WTC11 (cell line): ENCODE data around the gene ARHGAP26. TPM values are rescaled to one million over a fixed set of nuclear protein-coding genes. Genes with fewer than 3 reads are reported as not detected.

Source experiments
- ATAC-seq: fragments of 200-7000 bp; cut with Tn5 transposase; 2 replicates; pipeline ENCODE4 v1.10.0; 2021; ENCODE audit warnings: mild to moderate bottlenecking, moderate library complexity
- CTCF ChIA-PET: fragments of 300-600 bp; sonication (Branson Sonifier 250); formaldehyde crosslinking; loops from one replicate; lab custom pipeline; 2021; ENCODE audit warnings: antibody characterized with exemption; lab: Charles Lee
- POLR2A ChIA-PET: fragments of 350-600 bp; sonication (Branson Sonifier 250); formaldehyde crosslinking; loops from one replicate; lab custom pipeline; 2021; ENCODE audit warnings: antibody characterized with exemption; lab: Charles Lee
- DNase-seq: peaks from one replicate; pipeline ENCODE4 v3.0.0; 2021; ENCODE audit warnings: low spot score
- H3K27ac Mint-ChIP-seq: 2 replicates; pipeline ENCODE4 v1.8.0; 2021; ENCODE audit warnings: mixed read lengths
- H3K27me3 Mint-ChIP-seq: 2 replicates; pipeline ENCODE4 v1.8.0; 2021; ENCODE audit warnings: low read depth, mild to moderate bottlenecking, moderate library complexity, mixed read lengths
- H3K36me3 Mint-ChIP-seq: 2 replicates; pipeline ENCODE4 v1.8.0; 2021; ENCODE audit warnings: mixed read lengths
- H3K4me1 Mint-ChIP-seq: 2 replicates; pipeline ENCODE4 v1.8.0; 2022; ENCODE audit warnings: mixed read lengths
- H3K4me3 Mint-ChIP-seq: 2 replicates; pipeline ENCODE4 v1.8.0; 2021; ENCODE audit warnings: mild to moderate bottlenecking, moderate library complexity, mixed read lengths
- H3K9me3 Mint-ChIP-seq: 2 replicates; pipeline ENCODE4 v1.8.0; 2021; ENCODE audit warnings: mixed read lengths
- ATF2 ChIP-seq: sonication (generic); formaldehyde crosslinking; IDR thresholded peaks from 2 replicates; pipeline ENCODE4 v1.8.1; 2022; ENCODE audit warnings: low read depth, missing genetic modification reagents, borderline replicate concordance
- ATF3 ChIP-seq: sonication (generic); formaldehyde crosslinking; conservative IDR thresholded peaks from 2 replicates; pipeline ENCODE4 v1.8.1; 2022; ENCODE audit warnings: mild to moderate bottlenecking, missing genetic modification reagents
- CBFB ChIP-seq: sonication (generic); formaldehyde crosslinking; IDR thresholded peaks from 2 replicates; pipeline ENCODE4 v1.8.1; 2022; ENCODE audit warnings: mild to moderate bottlenecking, low read depth, missing genetic modification reagents
- CDX4 ChIP-seq: fragments of 250-450 bp; sonication (Bioruptor Pico); IDR thresholded peaks from 2 replicates; pipeline ENCODE4 v1.9.0; 2021; ENCODE audit warnings: moderate library complexity, mild to moderate bottlenecking, inconsistent platforms, borderline replicate concordance
- EMX1 ChIP-seq: fragments of 250-450 bp; sonication (Bioruptor Pico); IDR thresholded peaks from 2 replicates; pipeline ENCODE4 v1.8.0; 2021; ENCODE audit warnings: mild to moderate bottlenecking
- FOXJ3 ChIP-seq: sonication (generic); formaldehyde crosslinking; IDR thresholded peaks from 2 replicates; pipeline ENCODE4 v1.9.0; 2021; ENCODE audit warnings: missing genetic modification reagents, mild to moderate bottlenecking, borderline replicate concordance
- FOXP4 ChIP-seq: sonication (generic); formaldehyde crosslinking; IDR thresholded peaks from 2 replicates; pipeline ENCODE4 v1.8.0; 2022; ENCODE audit warnings: mild to moderate bottlenecking, missing genetic modification reagents
- GRHL2 ChIP-seq: fragments of 250-450 bp; sonication (Bioruptor Pico); IDR thresholded peaks from 2 replicates; pipeline ENCODE4 v1.8.0; 2022; ENCODE audit warnings: mild to moderate bottlenecking, moderate library complexity; ENCODE audit not compliant: insufficient replicate concordance, severe bottlenecking
- HMGA2 ChIP-seq: fragments of 250-450 bp; sonication (Bioruptor Pico); IDR thresholded peaks from 2 replicates; pipeline ENCODE4 v1.4.0; 2021; ENCODE audit warnings: mild to moderate bottlenecking, moderate library complexity
- NFYB ChIP-seq: sonication (generic); formaldehyde crosslinking; conservative IDR thresholded peaks from 2 replicates; pipeline ENCODE4 v1.8.0; 2022; ENCODE audit warnings: low read depth, missing genetic modification reagents
- OVOL2 ChIP-seq: fragments of 250-450 bp; sonication (Bioruptor Pico); IDR thresholded peaks from 2 replicates; pipeline ENCODE4 v1.9.0; 2021; ENCODE audit warnings: mild to moderate bottlenecking, borderline replicate concordance
- PREB ChIP-seq: sonication (generic); formaldehyde crosslinking; IDR thresholded peaks from 2 replicates; pipeline ENCODE4 v1.8.1; 2022; ENCODE audit warnings: mild to moderate bottlenecking, missing genetic modification reagents, moderate library complexity, borderline replicate concordance
- RORB ChIP-seq: fragments of 250-450 bp; sonication (Bioruptor Pico); IDR thresholded peaks from 2 replicates; pipeline ENCODE4 v1.9.0; 2021; ENCODE audit warnings: mild to moderate bottlenecking
- TEAD1 ChIP-seq: sonication (generic); formaldehyde crosslinking; IDR thresholded peaks from 2 replicates; pipeline ENCODE4 v1.8.0; 2022; ENCODE audit warnings: mild to moderate bottlenecking, missing genetic modification reagents
- ZMAT4 ChIP-seq: fragments of 250-450 bp; sonication (Bioruptor Pico); IDR thresholded peaks from 2 replicates; pipeline ENCODE4 v1.9.0; 2021; ENCODE audit warnings: mild to moderate bottlenecking
- ZNF263 ChIP-seq: sonication (generic); formaldehyde crosslinking; IDR thresholded peaks from 2 replicates; pipeline ENCODE4 v1.8.1; 2022; ENCODE audit warnings: low read depth, mild to moderate bottlenecking, moderate library complexity, missing genetic modification reagents
- ZNF317 ChIP-seq: sonication (generic); formaldehyde crosslinking; IDR thresholded peaks from 2 replicates; pipeline ENCODE4 v1.8.1; 2023; ENCODE audit warnings: low read depth, mild to moderate bottlenecking, moderate library complexity, missing genetic modification reagents, borderline replicate concordance
- ZNF396 ChIP-seq: fragments of 250-450 bp; sonication (Bioruptor Pico); IDR thresholded peaks from 2 replicates; pipeline ENCODE4 v1.8.0; 2021; ENCODE audit warnings: mild to moderate bottlenecking, moderate library complexity, borderline replicate concordance
- ZNF416 ChIP-seq: fragments of 250-450 bp; sonication (Bioruptor Pico); IDR thresholded peaks from 2 replicates; pipeline ENCODE4 v1.9.0; 2021; ENCODE audit warnings: mild to moderate bottlenecking, inconsistent platforms
- ZNF512 ChIP-seq: sonication (generic); formaldehyde crosslinking; IDR thresholded peaks from 2 replicates; pipeline ENCODE4 v1.8.1; 2022; ENCODE audit warnings: missing genetic modification reagents, borderline replicate concordance
- total RNA-seq: library from RNA; stranded (reverse); gene quantifications from 3 replicates; pipeline ENCODE4 v1.2.3, GENCODE V29; 2021

Gene ARHGAP26
- total RNA-seq, 1 experiment from 2014 or later: 22.3 TPM

GRCh38 chr5:143156572-143156971 is 386.4 kb downstream of the ARHGAP26 start (continued):
- TF ChIP-seq ATF2 (CRISPR knock-in tag) (no peak), ZNF263 (CRISPR knock-in tag) (no peak)

- Mint-ChIP-seq H3K4me3 (no peak overlapping the region), H3K27me3 (no peaks in the 10 kb centered on the region), H3K4me1 (peaks cover 7% of the 10 kb centered on the region), H3K27ac (no peak overlapping the region), H3K36me3 (no peaks in the 10 kb centered on the region), H3K9me3 (peaks cover 3% of the 10 kb centered on the region; the same call in 1 of the 2 replicates)
- ChIA-PET CTCF (interaction anchor here (0.6 kb wide), 1 partner anchor 50 kb away, joined by 3 read pairs; no protein-coding TSS in a partner anchor), POLR2A (no interaction called here)
- DNase-seq: no peak
- TF ChIP-seq FOXJ3 (CRISPR knock-in tag) (no peak), RORB (CRISPR knock-in tag) (no peak), OVOL2 (CRISPR knock-in tag) (no peak), EMX1 (CRISPR knock-in tag) (no peak)
- no peak for ATAC-seq
These were observed 388.9 kb downstream of the ARHGAP26 start for GRCh38 chr5:143159031-143159430.

- POLR2A ChIA-PET: no interaction called here
- no peak for ATAC-seq
- H3K4me1 Mint-ChIP-seq: no peaks in the 10 kb centered on the region; the same call in 1 of the 2 replicates
- H3K4me3 Mint-ChIP-seq: no peak overlapping the region
- CTCF ChIA-PET: no interaction called here
- no peak for DNase-seq
- no peak overlapping the region for H3K27ac Mint-ChIP-seq
- H3K27me3 Mint-ChIP-seq: no peaks in the 10 kb centered on the region
- peaks cover 3% of the 10 kb centered on the region; the same call in 1 of the 2 replicates for H3K9me3 Mint-ChIP-seq
- no peaks in the 10 kb centered on the region for H3K36me3 Mint-ChIP-seq
- TF ChIP-seq HMGA2 (CRISPR knock-in tag): no peak
- TF ChIP-seq CDX4 (CRISPR knock-in tag): no peak
- TF ChIP-seq NFYB: no peak
- no peak for TF ChIP-seq ZNF396 (CRISPR knock-in tag)
- TF ChIP-seq ZNF416 (CRISPR knock-in tag): no peak
- TF ChIP-seq FOXP4 (CRISPR knock-in tag): no peak
- TF ChIP-seq ATF3 (CRISPR knock-in tag): no peak
- TF ChIP-seq ZNF317 (CRISPR knock-in tag): no peak
- no peak for TF ChIP-seq CBFB (CRISPR knock-in tag)
- TF ChIP-seq GRHL2 (CRISPR knock-in tag): no peak
- TF ChIP-seq ZMAT4 (CRISPR knock-in tag): no peak
- TF ChIP-seq TEAD1 (CRISPR knock-in tag): no peak
- TF ChIP-seq PREB (CRISPR knock-in tag): no peak
- no peak for TF ChIP-seq ZNF512 (CRISPR knock-in tag)
- TF ChIP-seq EMX1 (CRISPR knock-in tag): no peak
- TF ChIP-seq, all 79 proteins: peak for 0
These were observed 391.8 kb downstream of the ARHGAP26 start for GRCh38 chr5:143161885-143162540.
